ENCODE measurements around the gene GDF2. TPM values are rescaled to one million over a fixed set of nuclear protein-coding genes. Genes with fewer than 3 reads are reported as not detected.

The GDF2 gene
- total and polyA plus RNA-seq, 2 of the 4 experiments (the other 2 are of a cell fraction), result under 0.01 TPM; not detected in 1

GRCh38 chr10:47330804-47331203, 8.6 kb downstream of the GDF2 start:
- Histone ChIP-seq H2AK9ac (replicated peaks; ENCODE audit: low read depth, low read length, poor library complexity) (no peak overlapping the region), H3K9me1 (ENCODE audit: insufficient read depth, low read length) (peaks cover 4% of the 10 kb centered on the region; the same call in 1 of the 2 replicates), H3K4me2 (ENCODE audit: low read depth, low read length) (no peak overlapping the region), H3K9ac (ENCODE audit: low read depth, low read length) (no peak overlapping the region), H4K5ac (ENCODE audit: low read depth, low read length) (no peak overlapping the region), H2BK20ac (ENCODE audit: low read depth, low read length) (no peak overlapping the region), H3K4me3 (ENCODE audit: insufficient read depth, low read depth, low read length) (no peak overlapping the region), H4K8ac (ENCODE audit: low read depth in 2 of 2, low read length in 2 of 2) (no peak overlapping the region), H3K27ac (ENCODE audit: insufficient read depth, low read length) (no peak overlapping the region), H2AK5ac (ENCODE audit: low read depth, low read length) (no peak overlapping the region), H3K18ac (ENCODE audit: low read depth, low read length) (no peak overlapping the region), H3K36me3 (ENCODE audit: control insufficient read depth, insufficient read depth, low read length) (no peaks in the 10 kb centered on the region), H2BK5ac (ENCODE audit: low read depth, low read length, poor library complexity, severe bottlenecking) (no peak overlapping the region), H4K91ac (ENCODE audit: insufficient read depth, low read depth, low read length) (no peak overlapping the region), H3K4me1 (ENCODE audit: control insufficient read depth, insufficient read depth, low read length) (no peaks in the 10 kb centered on the region), H3K14ac (replicated peaks; ENCODE audit: low read depth, low read length) (no peak overlapping the region), H3K56ac (ENCODE audit: extremely low read depth, insufficient read depth, low read length) (no peak overlapping the region), H4K20me1 (ENCODE audit: insufficient read depth, low read length) (no peaks in the 10 kb centered on the region), H3K23ac (ENCODE audit: low read depth, low read length) (no peak overlapping the region), H3K79me1 (ENCODE audit: low read depth in 1 of 2, low read length in 2 of 2) (no peaks in the 10 kb centered on the region), H2AFZ (replicated peaks; ENCODE audit: low read length, poor library complexity) (no peak overlapping the region), H3K9me3 (ENCODE audit: control insufficient read depth, insufficient read depth, low read length) (no peaks in the 10 kb centered on the region), H3K27me3 (ENCODE audit: control insufficient read depth, insufficient read depth, low read length) (peaks cover 10% of the 10 kb centered on the region), H2BK120ac (ENCODE audit: low read depth, low read length) (no peak overlapping the region), H2BK15ac (ENCODE audit: low read depth, low read length) (no peak overlapping the region), H3K4ac (ENCODE audit: low read depth, low read length) (no peak overlapping the region)
- intact Hi-C loops (cut with micrococcal nuclease), result no loop called here
- no TSS peak for BruUV-seq (replicated peaks)
- in situ Hi-C loops (cut with MboI; ENCODE audit: low sequenced_read_pairs), result no loop called here
- no peak for ATAC-seq (ENCODE audit: low read depth)
- TF ChIP-seq FOS (IDR thresholded peaks at IDR 0.05; ENCODE audit: low read depth, low read length) (no peak), RFX5 (IDR thresholded peaks at IDR 0.05; ENCODE audit: low read depth, low read length) (no peak), MAFK (IDR thresholded peaks at IDR 0.05; ENCODE audit: low read depth, low read length) (no peak), NFE2L2 (IDR thresholded peaks at IDR 0.05; ENCODE audit: low read depth, low read length) (no peak), BHLHE40 (IDR thresholded peaks at IDR 0.05; ENCODE audit: low read depth, low read length) (no peak), MAZ (IDR thresholded peaks at IDR 0.05; ENCODE audit: borderline replicate concordance, low read depth, low read length) (no peak), CEBPB (IDR thresholded peaks at IDR 0.05; ENCODE audit: low read depth, low read length) (no peak), CTCF (conservative IDR thresholded peaks at IDR 0.05; ENCODE audit: low read depth, low read length) (no peak), ELK1 (IDR thresholded peaks at IDR 0.05; ENCODE audit: borderline replicate concordance, low read depth, low read length) (no peak), MXI1 (IDR thresholded peaks at IDR 0.05; ENCODE audit: borderline replicate concordance, low read depth, low read length) (no peak), CHD1 (IDR thresholded peaks at IDR 0.05; ENCODE audit: low read depth, low read length) (no peak), POLR2A (IDR thresholded peaks at IDR 0.05; ENCODE audit: low read depth, low read length) (no peak), RCOR1 (IDR thresholded peaks at IDR 0.05; ENCODE audit: insufficient replicate concordance, low read length) (no peak), SMC3 (IDR thresholded peaks at IDR 0.05; ENCODE audit: low read depth, low read length) (no peak)
- TF ChIP-seq, protein P1, sequence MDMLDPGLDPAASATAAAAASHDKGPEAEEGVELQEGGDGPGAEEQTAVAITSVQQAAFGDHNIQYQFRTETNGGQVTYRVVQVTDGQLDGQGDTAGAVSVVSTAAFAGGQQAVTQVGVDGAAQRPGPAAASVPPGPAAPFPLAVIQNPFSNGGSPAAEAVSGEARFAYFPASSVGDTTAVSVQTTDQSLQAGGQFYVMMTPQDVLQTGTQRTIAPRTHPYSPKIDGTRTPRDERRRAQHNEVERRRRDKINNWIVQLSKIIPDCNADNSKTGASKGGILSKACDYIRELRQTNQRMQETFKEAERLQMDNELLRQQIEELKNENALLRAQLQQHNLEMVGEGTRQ (IDR thresholded peaks at IDR 0.05; ENCODE audit: low read depth, low read length), result no peak
- WGBS, 2 experiments (ENCODE audit: extremely low coverage in 2 of 2, insufficient read length in 1 of 2), result 45% methylated on average over 2 of the region's 3 CpGs; no CpG with 5 or more reads in 1 of the 2 experiments
- DNase-seq, result no peak
- ChIA-PET CTCF (no interaction called here), POLR2A (ENCODE audit: unreplicated experiment) (no interaction called here)
- dilution Hi-C loops (cut with HindIII; ENCODE audit: low sequenced_read_pairs, unreplicated experiment), result no loop called here
